Vagina (tissue), 2 donors: Measurements from ENCODE around the gene MT1E.
"Not testable (repeated sequence)": the region's sequence is repeated elsewhere in the genome, so short reads cannot be mapped to it uniquely, and the experiment has no call there.

Experiments
- CTCF ChIP-seq, 3 experiments: fragments of 450-650 bp in 2 of 3; fragments of 200-600 bp in 1 of 3; sonication (generic) in 1 of 3; IDR thresholded peaks; one replicate each; pipeline ENCODE4 v1.5.1; 2017 to 2019; ENCODE audit warnings: antibody characterized with exemption in 3 of 3, mild to moderate bottlenecking in 2 of 3, moderate library complexity in 2 of 3
- POLR2A ChIP-seq, 2 donors: fragments of 450-650 bp; IDR thresholded peaks; one replicate each; pipeline ENCODE4 v1.6.1; 2017; ENCODE audit warnings: antibody characterized with exemption in 2 of 2, mild to moderate bottlenecking in 2 of 2, moderate library complexity in 2 of 2
- POLR2AphosphoS5 ChIP-seq, 2 donors: sonication (generic); formaldehyde crosslinking; IDR thresholded peaks; one replicate each; pipeline ENCODE4 v1.9.0; 2017; ENCODE audit warnings: antibody characterized with exemption in 2 of 2, mild to moderate bottlenecking in 2 of 2, low read depth in 1 of 2; ENCODE audit not compliant: insufficient read depth in 1 of 2

- TF ChIP-seq CTCF (IDR thresholded peaks at IDR 0.05); POLR2A (IDR thresholded peaks at IDR 0.05); POLR2AphosphoS5 (IDR thresholded peaks at IDR 0.05; ENCODE audit: insufficient read depth in 1 of 2, low read depth in 1 of 2): not testable (repeated sequence)
Measured at GRCh38 chr16:56671691-56672090, 46.1 kb downstream of the MT1E start.
